GM23338 (cell line): ENCODE results near the gene ESR1.

Experiments
- EZH2phosphoT487 ChIP-seq: fragments of 200-600 bp; sonication (generic); IDR thresholded peaks from one replicate; pipeline ENCODE4 v1.8.1; 2018; ENCODE audit warnings: antibody characterized with exemption; ENCODE audit not compliant: unreplicated experiment
- POLR2AphosphoS5 ChIP-seq: IDR thresholded peaks from 2 replicates; pipeline ENCODE4 v1.6.1; 2016; ENCODE audit warnings: antibody characterized with exemption, low read depth
- REST ChIP-seq: IDR thresholded peaks from one replicate; pipeline ENCODE4 v1.6.1; 2018; ENCODE audit warnings: antibody characterized with exemption; ENCODE audit not compliant: unreplicated experiment
- TF ChIP-seq, protein P1 (sequence below), 2 experiments: fragments of 200-600 bp in 1 of 2; sonication (generic) in 1 of 2; conservative IDR thresholded peaks; 2 replicates each; pipeline versions ENCODE4 v1.5.1 to v1.6.1; 2016 to 2017; ENCODE audit warnings: antibody characterized with exemption in 2 of 2, low read depth in 2 of 2, mild to moderate bottlenecking in 2 of 2, moderate library complexity in 1 of 2

DNA sequence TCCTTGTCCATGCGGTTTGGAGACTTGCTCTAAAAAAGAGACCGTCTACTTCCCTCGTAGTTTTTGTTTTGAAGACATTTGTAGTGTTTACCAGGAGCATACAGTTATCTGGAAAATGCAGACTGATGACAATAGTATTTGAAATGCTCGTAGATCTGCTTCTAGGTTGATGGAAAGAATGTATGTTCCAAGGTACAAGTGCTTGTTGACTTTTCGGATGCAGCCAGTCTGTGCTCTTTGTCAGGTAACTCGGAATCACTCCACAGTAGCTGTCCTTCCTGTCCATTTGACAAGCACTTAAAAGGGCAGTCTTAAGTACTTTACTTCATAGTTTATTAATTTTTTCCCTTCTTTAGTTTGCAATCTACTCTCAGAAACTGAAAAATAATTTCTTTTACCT is 194.8 kb downstream of the ESR1 start:
- TF ChIP-seq, protein P1, sequence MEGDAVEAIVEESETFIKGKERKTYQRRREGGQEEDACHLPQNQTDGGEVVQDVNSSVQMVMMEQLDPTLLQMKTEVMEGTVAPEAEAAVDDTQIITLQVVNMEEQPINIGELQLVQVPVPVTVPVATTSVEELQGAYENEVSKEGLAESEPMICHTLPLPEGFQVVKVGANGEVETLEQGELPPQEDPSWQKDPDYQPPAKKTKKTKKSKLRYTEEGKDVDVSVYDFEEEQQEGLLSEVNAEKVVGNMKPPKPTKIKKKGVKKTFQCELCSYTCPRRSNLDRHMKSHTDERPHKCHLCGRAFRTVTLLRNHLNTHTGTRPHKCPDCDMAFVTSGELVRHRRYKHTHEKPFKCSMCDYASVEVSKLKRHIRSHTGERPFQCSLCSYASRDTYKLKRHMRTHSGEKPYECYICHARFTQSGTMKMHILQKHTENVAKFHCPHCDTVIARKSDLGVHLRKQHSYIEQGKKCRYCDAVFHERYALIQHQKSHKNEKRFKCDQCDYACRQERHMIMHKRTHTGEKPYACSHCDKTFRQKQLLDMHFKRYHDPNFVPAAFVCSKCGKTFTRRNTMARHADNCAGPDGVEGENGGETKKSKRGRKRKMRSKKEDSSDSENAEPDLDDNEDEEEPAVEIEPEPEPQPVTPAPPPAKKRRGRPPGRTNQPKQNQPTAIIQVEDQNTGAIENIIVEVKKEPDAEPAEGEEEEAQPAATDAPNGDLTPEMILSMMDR (conservative IDR thresholded peaks at IDR 0.05; ENCODE audit: low read depth in 2 of 2), result no peak
- TF ChIP-seq EZH2phosphoT487 (no peak), REST (no peak), POLR2AphosphoS5 (no peak)
